SU-DHL-6 (cell line): ENCODE measurements around the gene CELSR2.

ENCODE experiments used
- H2AFZ ChIP-seq: fragments of 200-600 bp; sonication (generic); 2 replicates; pipeline ENCODE4 v1.6.1; 2014; ENCODE audit warnings: low read depth, mild to moderate bottlenecking, moderate library complexity, mixed read lengths, antibody characterized with exemption, low read length; ENCODE audit not compliant: severe bottlenecking
- H3F3A ChIP-seq: fragments of 200-600 bp; shearing (Covaris generic); 2 replicates; pipeline ENCODE4 v1.6.0; 2016; ENCODE audit warnings: antibody characterized with exemption, mild to moderate bottlenecking; ENCODE audit not compliant: insufficient read depth
- H3K27ac ChIP-seq: fragments of 200-600 bp; sonication (generic); 2 replicates; pipeline ENCODE4 v1.5.1; 2016; ENCODE audit warnings: low read depth, mild to moderate bottlenecking, low read length, moderate library complexity, mixed read lengths
- H3K27me3 ChIP-seq: fragments of 200-600 bp; sonication (generic), shearing (Covaris generic); 2 replicates; pipeline ENCODE4 v1.6.0; 2014; ENCODE audit warnings: mild to moderate bottlenecking, low read length
- H3K36me3 ChIP-seq: fragments of 200-600 bp; sonication (generic); 2 replicates; pipeline ENCODE4 v1.6.1; 2014; ENCODE audit warnings: mild to moderate bottlenecking, low read length, mixed read lengths
- H3K4me2 ChIP-seq: fragments of 300-600, 200-600 bp; shearing (Covaris generic), sonication (generic); 2 replicates; pipeline ENCODE4 v1.6.0; 2014; ENCODE audit warnings: low read length, low read depth, mild to moderate bottlenecking; ENCODE audit not compliant: poor library complexity, severe bottlenecking
- H3K4me3 ChIP-seq: fragments of 200-600 bp; sonication (generic); 2 replicates; pipeline ENCODE4 v1.5.1; 2014; ENCODE audit warnings: antibody characterized with exemption, low read length, mild to moderate bottlenecking, mixed read lengths; ENCODE audit not compliant: insufficient read depth, poor library complexity, severe bottlenecking
- H3K79me2 ChIP-seq: fragments of 200-600 bp; sonication (generic); 2 replicates; pipeline ENCODE4 v1.6.1; 2014; ENCODE audit warnings: mild to moderate bottlenecking, low read length, moderate library complexity; ENCODE audit not compliant: insufficient read depth
- H3K9ac ChIP-seq: fragments of 200-600 bp; sonication (generic); 2 replicates; pipeline ENCODE4 v1.7.0; 2014; ENCODE audit warnings: mild to moderate bottlenecking, low read length
- H3K9me2 ChIP-seq: fragments of 200-600 bp; sonication (generic); replicated peaks from 2 replicates; pipeline ENCODE4 v1.6.1; 2014; ENCODE audit warnings: low read length; ENCODE audit not compliant: insufficient read depth
- H3K9me3 ChIP-seq: fragments of 200-600 bp; sonication (generic); 2 replicates; pipeline ENCODE4 v1.6.1; 2014; ENCODE audit warnings: low read length, mixed read lengths; ENCODE audit not compliant: insufficient read depth
- H4K20me1 ChIP-seq: fragments of 200-600 bp; sonication (generic); 2 replicates; pipeline ENCODE4 v1.6.1; 2014; ENCODE audit warnings: low read depth, mild to moderate bottlenecking, antibody characterized with exemption, low read length, moderate library complexity, mixed read lengths
- EZH2phosphoT487 ChIP-seq: fragments of 200-600 bp; sonication (generic), shearing (Covaris generic); conservative IDR thresholded peaks from 2 replicates; pipeline ENCODE4 v1.6.1; 2018; ENCODE audit warnings: mild to moderate bottlenecking, antibody characterized with exemption, low read length, moderate library complexity, mixed read lengths
- TF ChIP-seq, protein P1 (sequence below): fragments of 200-600 bp; sonication (generic); IDR thresholded peaks from one replicate; pipeline ENCODE4 v1.5.1; 2017; ENCODE audit warnings: antibody characterized with exemption, mild to moderate bottlenecking, low read length, moderate library complexity; ENCODE audit not compliant: insufficient read depth, poor library complexity, severe bottlenecking

CELSR2 gene

GRCh38 chr1:109309347-109309746, 60.0 kb downstream of the CELSR2 start:
- no peaks in the 10 kb centered on the region for H3K36me3 ChIP-seq
- H2AFZ ChIP-seq, result no peak overlapping the region
- H3K4me3 ChIP-seq, result no peak overlapping the region
- no peaks in the 10 kb centered on the region for H3K79me2 ChIP-seq
- no peak overlapping the region for H3K4me2 ChIP-seq
- no peaks in the 10 kb centered on the region for H3F3A ChIP-seq
- no peaks in the 10 kb centered on the region for H4K20me1 ChIP-seq
- H3K27ac ChIP-seq, result no peak overlapping the region
- no peaks in the 10 kb centered on the region for H3K27me3 ChIP-seq
- H3K9ac ChIP-seq, result no peak overlapping the region
- no peaks in the 10 kb centered on the region for H3K9me3 ChIP-seq
- no peak for TF ChIP-seq EZH2phosphoT487
- TF ChIP-seq, protein P1, sequence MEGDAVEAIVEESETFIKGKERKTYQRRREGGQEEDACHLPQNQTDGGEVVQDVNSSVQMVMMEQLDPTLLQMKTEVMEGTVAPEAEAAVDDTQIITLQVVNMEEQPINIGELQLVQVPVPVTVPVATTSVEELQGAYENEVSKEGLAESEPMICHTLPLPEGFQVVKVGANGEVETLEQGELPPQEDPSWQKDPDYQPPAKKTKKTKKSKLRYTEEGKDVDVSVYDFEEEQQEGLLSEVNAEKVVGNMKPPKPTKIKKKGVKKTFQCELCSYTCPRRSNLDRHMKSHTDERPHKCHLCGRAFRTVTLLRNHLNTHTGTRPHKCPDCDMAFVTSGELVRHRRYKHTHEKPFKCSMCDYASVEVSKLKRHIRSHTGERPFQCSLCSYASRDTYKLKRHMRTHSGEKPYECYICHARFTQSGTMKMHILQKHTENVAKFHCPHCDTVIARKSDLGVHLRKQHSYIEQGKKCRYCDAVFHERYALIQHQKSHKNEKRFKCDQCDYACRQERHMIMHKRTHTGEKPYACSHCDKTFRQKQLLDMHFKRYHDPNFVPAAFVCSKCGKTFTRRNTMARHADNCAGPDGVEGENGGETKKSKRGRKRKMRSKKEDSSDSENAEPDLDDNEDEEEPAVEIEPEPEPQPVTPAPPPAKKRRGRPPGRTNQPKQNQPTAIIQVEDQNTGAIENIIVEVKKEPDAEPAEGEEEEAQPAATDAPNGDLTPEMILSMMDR, result no peak
- H3K9me2 ChIP-seq, result no peaks in the 10 kb centered on the region

DNA sequence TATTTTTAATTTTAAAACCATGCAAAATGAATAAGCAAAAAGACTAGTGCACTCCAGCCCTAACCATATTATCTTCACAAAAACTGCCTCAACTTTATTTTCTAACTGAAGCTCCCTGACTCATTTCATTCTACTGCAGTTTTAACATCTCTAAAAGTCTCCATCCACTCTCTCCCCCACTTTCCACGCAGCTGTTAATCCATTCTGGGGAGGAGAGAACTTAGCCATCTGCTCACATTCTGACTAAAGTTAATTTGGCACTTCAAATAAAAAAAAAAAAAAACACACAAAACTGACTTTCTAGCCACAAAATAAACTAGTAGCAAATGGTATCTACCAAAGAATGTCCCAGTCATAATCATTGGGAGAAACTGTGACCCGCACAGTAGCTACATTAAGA, 62.9 kb downstream of the CELSR2 start:
- TF ChIP-seq, protein P1, result no peak
- no peak for TF ChIP-seq EZH2phosphoT487
- no peaks in the 10 kb centered on the region for H3K36me3 ChIP-seq
- no peaks in the 10 kb centered on the region for H3K9me3 ChIP-seq
- no peak overlapping the region for H3K4me2 ChIP-seq
- no peak overlapping the region for H3K4me3 ChIP-seq
- H3K9ac ChIP-seq, result no peak overlapping the region
- H4K20me1 ChIP-seq, result no peaks in the 10 kb centered on the region
- no peak overlapping the region for H2AFZ ChIP-seq
- H3K9me2 ChIP-seq, result no peaks in the 10 kb centered on the region
- no peaks in the 10 kb centered on the region for H3K79me2 ChIP-seq
- no peaks in the 10 kb centered on the region for H3F3A ChIP-seq
- H3K27me3 ChIP-seq, result no peaks in the 10 kb centered on the region
- H3K27ac ChIP-seq, result no peak overlapping the region

DNA sequence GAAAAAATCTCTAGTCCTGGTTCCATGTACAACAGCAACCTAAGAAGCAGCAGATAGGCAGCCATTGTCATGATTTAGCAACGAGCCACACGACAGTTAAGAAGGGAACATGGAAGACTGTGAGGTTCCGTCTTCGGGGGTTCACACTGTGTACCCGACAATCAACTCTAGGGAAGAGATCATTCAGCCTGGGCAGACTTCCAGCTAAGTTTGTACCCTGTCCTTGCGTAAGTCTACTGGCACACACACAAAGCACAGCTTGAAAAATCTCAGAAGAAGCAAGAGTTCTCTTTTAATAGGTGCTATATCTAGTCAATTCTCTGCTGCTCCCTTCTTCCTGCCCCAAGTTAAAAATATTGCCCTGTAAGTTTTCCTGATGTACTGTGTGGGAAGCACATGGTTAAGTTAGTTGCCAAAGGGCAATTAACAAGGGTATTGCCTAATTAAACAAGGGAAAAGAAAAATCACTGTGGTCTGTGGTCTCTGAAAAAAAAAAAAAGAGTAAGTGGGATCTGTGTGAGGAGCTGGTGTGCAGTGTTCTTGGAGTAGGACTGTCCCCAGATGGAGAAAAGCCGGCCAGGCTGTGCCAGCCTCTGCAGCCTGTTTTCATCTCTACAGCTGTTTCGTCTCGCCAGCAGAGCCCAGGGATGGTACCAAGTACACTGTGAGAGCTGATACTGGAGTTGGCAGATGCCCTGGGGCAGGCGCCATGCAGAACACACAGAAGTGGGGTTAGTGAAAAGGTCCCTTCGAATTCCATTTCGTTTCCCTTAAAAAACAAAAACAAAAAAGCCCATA, 63.8 kb downstream of the CELSR2 start:
- no peak overlapping the region for H3K4me2 ChIP-seq
- H3K27ac ChIP-seq, result no peak overlapping the region
- no peaks in the 10 kb centered on the region for H3K27me3 ChIP-seq
- no peak overlapping the region for H2AFZ ChIP-seq
- no peaks in the 10 kb centered on the region for H4K20me1 ChIP-seq
- H3K79me2 ChIP-seq, result no peaks in the 10 kb centered on the region
- no peaks in the 10 kb centered on the region for H3K9me3 ChIP-seq
- H3K36me3 ChIP-seq, result no peaks in the 10 kb centered on the region
- TF ChIP-seq EZH2phosphoT487, result no peak
- TF ChIP-seq, protein P1, result no peak
- H3K9ac ChIP-seq, result no peak overlapping the region
- no peaks in the 10 kb centered on the region for H3F3A ChIP-seq
- H3K9me2 ChIP-seq, result no peaks in the 10 kb centered on the region
- no peak overlapping the region for H3K4me3 ChIP-seq
